HepG2 (cell line): ENCODE data around the gene UBE2Q2. TPM values are rescaled to one million over a fixed set of nuclear protein-coding genes. Genes with fewer than 3 reads are reported as not detected.

Experiments used
- ATAC-seq: fragments of 200-7000 bp; cut with Tn5 transposase; 3 replicates; pipeline ENCODE4 v1.9.1; 2020; ENCODE audit warnings: mild to moderate bottlenecking, moderate library complexity
- BruUV-seq: library from RNA; stranded (reverse); fragments of 400-500 nt; replicated peaks from 2 replicates; lab custom pipeline; 2021; lab: Mats Ljungman, UMichigan
- CTCF ChIA-PET: fragments of 300-600 bp; formaldehyde crosslinking; extraction: SDS; loops from one replicate; lab custom pipeline; 2021; ENCODE audit warnings: low total read pairs, inconsistent platforms, low intra/inter-chr PET ratio; lab: Yijun Ruan, JAX
- POLR2A ChIA-PET: fragments of 350-600 bp; sonication (Branson Sonifier 250); formaldehyde crosslinking; loops from one replicate; lab custom pipeline; 2020; ENCODE audit warnings: antibody characterized with exemption, inconsistent platforms; lab: Yijun Ruan, JAX
- DNase-seq: peaks from one replicate; pipeline ENCODE4 v3.0.0-alpha.2; 2015; ENCODE audit warnings: low spot score
- FAIRE-seq: peaks from 3 replicates; lab custom pipeline; 2011; peaks lifted over from hg19 to GRCh38; lab: Jason Lieb, UNC
- H2AFZ ChIP-seq: one replicate; pipeline ENCODE4 v1.6.1; 2011; ENCODE audit warnings: low read length, inconsistent platforms
- H3K27ac ChIP-seq: fragments of 300-600 bp; 3 replicates; pipeline ENCODE4 v1.8.0; 2011; ENCODE audit warnings: mixed run types, mild to moderate bottlenecking, mixed read lengths, low read length, inconsistent platforms; ENCODE audit not compliant: insufficient read depth; ENCODE audit errors: extremely low read length
- H3K27me3 ChIP-seq, 2 experiments: fragments of 200-600 bp in 1 of 2; 2 replicates in 1 of 2; 3 replicates in 1 of 2; pipeline versions ENCODE4 v1.6.0 to v1.8.0; 2011; ENCODE audit warnings: low read length in 2 of 2, mild to moderate bottlenecking in 2 of 2, moderate library complexity in 2 of 2, inconsistent platforms in 1 of 2; ENCODE audit not compliant: insufficient read depth in 2 of 2, control insufficient read depth in 1 of 2
- H3K36me3 ChIP-seq, 2 experiments: fragments of 200-600 bp in 1 of 2; replicated peaks in 1 of 2; 2 replicates in 1 of 2; 3 replicates in 1 of 2; pipeline versions ENCODE4 v1.5.1 to v1.8.0; 2011; ENCODE audit warnings: low read length in 2 of 2, inconsistent platforms in 1 of 2; ENCODE audit not compliant: insufficient read depth in 2 of 2, control insufficient read depth in 1 of 2
- H3K4me1 ChIP-seq: 2 replicates; pipeline ENCODE4 v1.5.1; 2012; ENCODE audit warnings: low read length, inconsistent platforms; ENCODE audit not compliant: insufficient read depth
- H3K4me2 ChIP-seq: 2 replicates; pipeline ENCODE4 v1.6.0; 2011; ENCODE audit warnings: low read depth, low read length, inconsistent platforms
- H3K4me3 ChIP-seq, 3 experiments: fragments of 200-600 bp in 1 of 3; sonication (generic), shearing (Covaris generic) in 1 of 3; replicated peaks in 1 of 3; 2 replicates each; pipeline ENCODE4 v1.5.1; 2011 to 2016; ENCODE audit warnings: low read length in 3 of 3, inconsistent platforms in 2 of 3, low read depth in 2 of 3, mild to moderate bottlenecking in 2 of 3, control low read depth in 1 of 3, mixed read lengths in 1 of 3; ENCODE audit not compliant: insufficient read depth in 1 of 3
- H3K79me2 ChIP-seq: one replicate; pipeline ENCODE4 v1.6.1; 2011; ENCODE audit warnings: low read length, inconsistent platforms; ENCODE audit not compliant: insufficient read depth
- H3K9ac ChIP-seq: 2 replicates; pipeline ENCODE4 v1.6.0; 2011; ENCODE audit warnings: mild to moderate bottlenecking, low read depth, low read length, inconsistent platforms; ENCODE audit not compliant: insufficient read depth
- H3K9me3 ChIP-seq: 2 replicates; pipeline ENCODE4 v1.5.1; 2012; ENCODE audit warnings: mild to moderate bottlenecking, low read length
- H4K20me1 ChIP-seq: 2 replicates; pipeline ENCODE4 v1.6.0; 2011; ENCODE audit warnings: inconsistent platforms, mild to moderate bottlenecking, low read length, moderate library complexity; ENCODE audit not compliant: insufficient read depth
- AKNA ChIP-seq: sonication (generic); formaldehyde crosslinking; IDR thresholded peaks from 2 replicates; pipeline ENCODE4 v1.4.0; 2020; ENCODE audit warnings: missing genetic modification reagents, borderline replicate concordance
- ELF4 ChIP-seq: sonication (generic); formaldehyde crosslinking; IDR thresholded peaks from 2 replicates; pipeline ENCODE4 v1.5.0; 2020; ENCODE audit warnings: missing genetic modification reagents, mild to moderate bottlenecking, moderate library complexity, borderline replicate concordance
- ESRRA ChIP-seq: sonication (generic); formaldehyde crosslinking; IDR thresholded peaks from 2 replicates; pipeline ENCODE4 v1.5.1; 2020; ENCODE audit warnings: mild to moderate bottlenecking, low read depth, missing genetic modification reagents
- GTF3A ChIP-seq: sonication (generic); formaldehyde crosslinking; conservative IDR thresholded peaks from 2 replicates; pipeline ENCODE4 v1.4.0; 2020; ENCODE audit warnings: mild to moderate bottlenecking, missing genetic modification reagents
- HNRNPUL1 ChIP-seq: fragments of 200-400 bp; formaldehyde crosslinking; IDR thresholded peaks from 2 replicates; pipeline ENCODE4 v1.6.1; 2017; ENCODE audit warnings: low read depth, mild to moderate bottlenecking, low read length, moderate library complexity
- MEF2D ChIP-seq: sonication (generic); formaldehyde crosslinking; IDR thresholded peaks from 2 replicates; pipeline ENCODE4 v1.5.1; 2020; ENCODE audit warnings: mild to moderate bottlenecking, missing genetic modification reagents
- SKIL ChIP-seq: sonication (generic); formaldehyde crosslinking; IDR thresholded peaks from 2 replicates; pipeline ENCODE4 v1.8.0; 2022; ENCODE audit warnings: missing genetic modification reagents, mild to moderate bottlenecking, moderate library complexity, borderline replicate concordance
- SP2 ChIP-seq: sonication (generic); formaldehyde crosslinking; IDR thresholded peaks from 2 replicates; pipeline ENCODE4 v1.5.1; 2020; ENCODE audit warnings: mild to moderate bottlenecking, missing genetic modification reagents
- XRCC5 ChIP-seq: fragments of 200-400 bp; formaldehyde crosslinking; optimal IDR thresholded peaks from 2 replicates; pipeline ENCODE3; 2017; ENCODE audit warnings: mild to moderate bottlenecking, low read length
- ZNF335 ChIP-seq: sonication (generic); formaldehyde crosslinking; IDR thresholded peaks from 2 replicates; pipeline ENCODE4 v1.4.0; 2020; ENCODE audit warnings: missing genetic modification reagents
- ZNF446 ChIP-seq: sonication (generic); formaldehyde crosslinking; IDR thresholded peaks from 2 replicates; pipeline ENCODE4 v1.5.0; 2020; ENCODE audit warnings: mild to moderate bottlenecking, missing genetic modification reagents
- ZNF512 ChIP-seq: sonication (generic); formaldehyde crosslinking; IDR thresholded peaks from 2 replicates; pipeline ENCODE4 v1.4.0; 2020; ENCODE audit warnings: mild to moderate bottlenecking, missing genetic modification reagents
- ZNF580 ChIP-seq: IDR thresholded peaks from 2 replicates; pipeline ENCODE4 v1.6.1; 2016; ENCODE audit warnings: low read depth, borderline replicate concordance
- ZNF670 ChIP-seq: sonication (generic); formaldehyde crosslinking; IDR thresholded peaks from 2 replicates; pipeline ENCODE4 v1.8.0; 2022; ENCODE audit warnings: mild to moderate bottlenecking, missing genetic modification reagents, borderline replicate concordance
- ZNF75D ChIP-seq: sonication (generic); formaldehyde crosslinking; IDR thresholded peaks from 2 replicates; pipeline ENCODE4 v1.8.1; 2023; ENCODE audit warnings: missing genetic modification reagents, mild to moderate bottlenecking, borderline replicate concordance
- WGBS: methylation state at CpG from one replicate; pipeline ENCODE4 v1.1.6; 2017; ENCODE audit warnings: low lambda C conversion rate; 5-methylcytosine and 5-hydroxymethylcytosine counted together
- in situ Hi-C: cut with HindIII; loops from 2 replicates; pipeline ENCODE4 v1.10.0; 2017; ENCODE audit warnings: low pct_unique_long_range_greater_than_20kb; ENCODE audit not compliant: extremely low pct_ligation_motif_present
- intact Hi-C: fragments of 100-400 bp; cut with micrococcal nuclease; formaldehyde crosslinking; loops from one replicate; pipeline ENCODE4 v1.10.0; 2022; ENCODE audit not compliant: unreplicated experiment
- polyA plus RNA-seq, 8 experiments: library from polyadenylated mRNA; depleted of rRNA in 3 of 8; stranded (reverse) in 7 of 8; unstranded in 1 of 8; fragments of >200 nt; fragmentation: Illumina TruSeq in 4 of 8; extraction: Trizol in 4 of 8; gene quantifications; 2 replicates each; pipeline versions ENCODE4 v1.2.1 to v1.2.3, GENCODE V29; 2011 to 2016; ENCODE audit warnings: low read depth in 4 of 8, missing spikeins in 1 of 8, mixed read lengths in 1 of 8; ENCODE audit not compliant: insufficient read depth in 1 of 8
- total RNA-seq, 5 experiments: library from RNA; depleted of rRNA; stranded (reverse); fragments of >200 nt; fragmentation: Illumina TruSeq; extraction: Trizol; gene quantifications; 2 replicates each; pipeline ENCODE4 v1.2.3, GENCODE V29; 2016; ENCODE audit warnings: low read depth in 1 of 5

Gene UBE2Q2
- total and polyA plus RNA-seq, 2 of the 13 experiments (the other 11 are each of a cell fraction or from before 2014, with no cell fraction given): 10.6 to 20.4 TPM

DNA sequence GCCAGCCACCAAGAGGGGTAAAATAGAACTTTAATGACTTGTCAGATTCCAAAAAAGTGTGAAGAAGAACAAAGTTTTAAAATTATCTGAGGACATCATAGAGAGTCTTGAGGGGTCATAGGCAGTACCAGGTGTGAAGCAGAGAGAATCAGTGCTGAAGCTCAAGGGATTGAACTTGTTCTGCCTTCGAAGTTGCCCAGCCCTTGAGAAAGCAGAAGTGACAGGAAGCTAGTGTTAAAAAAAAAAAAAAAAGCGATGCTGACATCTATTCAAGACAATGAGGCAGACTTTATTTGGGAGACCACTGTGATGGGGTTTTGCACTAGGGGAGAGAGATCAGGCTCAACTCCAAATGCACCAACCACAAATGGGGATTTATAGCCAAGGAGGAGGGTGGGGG, 82.2 kb downstream of the UBE2Q2 start:
- Histone ChIP-seq H3K4me2 (no peak overlapping the region), H2AFZ (no peak overlapping the region), H3K79me2 (peaks cover 47% of the 10 kb centered on the region), H3K27ac (no peak overlapping the region), H3K27me3 (no peaks in the 10 kb centered on the region), H3K4me3 (no peak overlapping the region), H3K4me1 (no peaks in the 10 kb centered on the region), H4K20me1 (peaks cover 4% of the 10 kb centered on the region; the same call in 1 of the 2 replicates), H3K9ac (no peak overlapping the region), H3K36me3 (peaks cover 8 to 76% of the 10 kb centered on the region in 2 experiments), H3K9me3 (no peaks in the 10 kb centered on the region)
- ATAC-seq: no peak
- ChIA-PET POLR2A (no interaction called here), CTCF (no interaction called here)
- in situ Hi-C loops (loop anchor here (10.0 kb wide), 2 partner anchors 111 to 201 kb away; a partner anchor contains a TSS), intact Hi-C loops (loop anchor here (10.0 kb wide), 1 partner anchor 201 kb away; a partner anchor contains a TSS)
- no peak for DNase-seq
- no peak for FAIRE-seq
- WGBS: 100% methylated on average over 2 of the region's 2 CpGs
- BruUV-seq: no TSS peak
- no peak for TF ChIP-seq ZNF580 (CRISPR knock-in tag)
- no peak for TF ChIP-seq GTF3A (CRISPR knock-in tag)
- TF ChIP-seq SKIL (CRISPR knock-in tag): no peak
- no peak for TF ChIP-seq MEF2D
- TF ChIP-seq HNRNPUL1: no peak
- no peak for TF ChIP-seq ZNF512
- TF ChIP-seq XRCC5: no peak
- TF ChIP-seq ZNF446: no peak
- TF ChIP-seq ESRRA (CRISPR knock-in tag): no peak
- TF ChIP-seq ZNF335 (CRISPR knock-in tag): no peak
- TF ChIP-seq SP2 (CRISPR knock-in tag): no peak
- no peak for TF ChIP-seq ELF4 (CRISPR knock-in tag)
- TF ChIP-seq AKNA (CRISPR knock-in tag): no peak
- no peak for TF ChIP-seq ZNF670 (CRISPR knock-in tag)
- no peak for TF ChIP-seq ZNF75D (CRISPR knock-in tag)
